Measurements from ENCODE around the gene CDIP1.

CDIP1 gene

DNA sequence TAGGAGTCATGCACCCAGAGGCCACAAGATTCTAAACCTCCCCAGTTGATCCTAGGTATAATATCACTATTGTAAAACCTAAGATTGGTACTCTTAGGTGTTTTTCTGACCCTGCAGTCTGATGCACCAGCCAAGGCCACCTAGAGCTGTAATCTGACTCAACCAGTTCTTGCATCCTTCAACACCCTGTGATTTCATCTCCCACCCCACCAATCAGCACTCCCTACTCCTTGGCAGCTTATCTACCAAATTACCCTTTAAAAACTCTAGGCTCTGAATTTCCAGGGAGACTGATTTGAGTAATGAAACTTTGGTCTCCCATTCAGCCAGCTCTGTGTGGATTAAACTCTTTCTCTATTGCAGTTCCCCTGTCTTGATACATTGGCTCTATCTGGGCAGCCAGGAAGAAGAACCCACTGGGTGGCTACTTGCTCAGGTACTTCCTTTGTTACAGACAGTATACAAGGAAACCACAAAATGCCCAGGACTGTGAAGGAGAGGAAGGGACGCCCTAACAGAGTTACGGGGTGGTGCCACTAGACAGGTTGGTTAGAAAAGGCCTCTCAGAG, 1.2 kb upstream of the CDIP1 start:
- no peak for DNase-seq (ENCODE audit: low read depth)

GRCh38 chr16:4537376-4538343, 913 bp downstream of the CDIP1 start:
- DNase-seq (ENCODE audit: low read depth): no peak

DNA sequence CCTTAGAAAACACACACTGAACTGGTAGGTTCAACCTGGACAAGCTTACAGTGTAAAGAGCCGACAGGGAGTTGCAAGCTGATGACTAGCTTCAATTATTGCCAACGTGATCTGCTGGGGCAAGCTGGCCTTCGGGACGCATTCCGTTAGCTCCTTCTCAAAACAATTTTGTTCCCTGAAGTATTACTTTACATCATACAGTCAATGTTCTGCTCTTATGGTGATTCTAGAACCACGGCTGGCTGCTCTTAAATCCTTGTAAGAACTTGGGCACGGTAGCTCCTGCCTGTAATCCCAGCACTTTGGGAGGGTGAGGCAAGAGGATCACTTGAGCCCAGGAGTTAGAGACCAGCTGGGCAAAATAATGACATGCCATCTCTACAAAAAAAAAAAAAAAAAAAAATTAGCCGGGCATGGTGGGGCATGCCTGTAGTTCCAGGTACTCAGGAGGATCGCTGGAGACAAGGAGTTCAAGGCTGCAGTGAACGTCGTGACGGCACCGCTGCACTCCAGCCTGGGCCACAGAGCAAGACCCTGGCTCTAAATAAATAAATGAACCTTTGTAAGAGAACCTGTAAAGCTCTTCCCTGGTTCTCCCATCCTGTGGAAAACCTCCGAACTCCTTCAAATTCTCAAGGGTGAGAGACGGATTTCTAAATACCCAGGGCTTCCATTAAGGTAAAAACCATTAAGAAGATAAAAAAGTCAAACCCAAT, 2.0 kb downstream of the CDIP1 start:
- no peak for DNase-seq (ENCODE audit: low read depth)

DNA sequence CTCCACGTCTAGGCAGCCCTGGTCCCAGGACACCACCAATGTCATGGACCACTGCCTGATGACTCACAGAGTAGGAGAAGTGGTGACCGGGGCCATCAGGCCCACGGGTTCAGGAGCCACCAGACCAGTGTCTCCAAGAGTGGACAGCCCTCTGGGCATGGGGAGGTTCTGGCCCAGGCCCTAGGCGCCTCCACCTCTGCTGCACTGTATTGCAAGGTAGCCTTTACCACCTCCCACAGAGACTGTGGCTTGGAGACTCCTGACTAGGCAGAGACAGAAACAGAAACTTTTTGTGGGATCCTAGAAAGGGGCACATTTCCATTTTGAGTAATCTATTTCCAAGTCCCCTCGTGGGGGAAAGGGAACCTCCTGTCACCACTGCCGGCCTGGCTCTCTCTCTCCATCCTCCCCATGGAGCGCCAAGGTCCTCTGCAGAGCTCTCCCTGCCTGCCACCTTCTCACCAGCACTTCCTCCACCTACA, 2.9 kb downstream of the CDIP1 start:
- DNase-seq (ENCODE audit: low read depth): no peak

- no peak for DNase-seq (ENCODE audit: low read depth)
Measured at GRCh38 chr16:4534151-4534790, 4.3 kb downstream of the CDIP1 start.

DNA sequence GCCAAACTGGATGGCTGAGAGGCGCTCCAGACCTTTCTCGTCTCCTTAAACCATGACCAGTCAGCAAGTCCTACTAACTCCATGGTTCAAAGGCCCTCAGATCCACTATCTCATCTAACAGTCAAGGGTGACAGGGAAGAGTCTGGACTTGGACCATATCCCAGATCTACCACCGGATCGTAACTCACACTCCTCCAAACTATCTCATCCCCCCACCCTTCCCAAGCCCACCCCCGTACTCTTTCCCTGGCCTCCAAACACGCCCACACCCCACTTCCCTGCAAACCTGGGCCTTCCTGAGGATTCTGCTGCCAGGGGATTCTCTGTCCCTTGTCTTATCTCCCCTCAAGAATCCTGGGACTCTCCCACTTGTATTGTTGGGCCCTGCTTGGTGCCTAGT, 5.1 kb downstream of the CDIP1 start:
- DNase-seq (ENCODE audit: low read depth): no peak

- DNase-seq (ENCODE audit: low read depth): no peak
Measured at GRCh38 chr16:4532238-4532637, 6.3 kb downstream of the CDIP1 start.

DNA sequence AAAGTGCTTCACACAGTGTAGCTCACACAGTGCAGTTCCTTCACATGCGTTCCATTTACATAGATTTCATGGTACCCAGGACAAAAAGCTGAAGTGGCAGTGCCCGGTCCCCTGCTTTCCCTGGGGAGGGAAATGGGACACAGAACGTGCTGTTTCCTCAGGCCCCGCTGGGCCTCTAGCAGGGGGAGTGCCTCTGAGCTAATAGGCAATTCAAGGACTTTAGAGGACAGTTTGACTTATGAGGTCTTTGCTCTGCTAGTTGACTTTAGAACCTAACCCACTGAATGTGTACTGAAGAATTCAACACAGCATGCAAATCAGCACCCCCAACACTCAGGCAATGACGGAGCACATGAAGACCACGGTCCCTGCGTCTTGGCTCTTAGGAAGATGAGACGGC, 6.8 kb downstream of the CDIP1 start:
- no peak for DNase-seq (ENCODE audit: low read depth)

GRCh38 chr16:4529085-4530060, 9.2 kb downstream of the CDIP1 start:
- no peak for DNase-seq (ENCODE audit: low read depth)

DNA sequence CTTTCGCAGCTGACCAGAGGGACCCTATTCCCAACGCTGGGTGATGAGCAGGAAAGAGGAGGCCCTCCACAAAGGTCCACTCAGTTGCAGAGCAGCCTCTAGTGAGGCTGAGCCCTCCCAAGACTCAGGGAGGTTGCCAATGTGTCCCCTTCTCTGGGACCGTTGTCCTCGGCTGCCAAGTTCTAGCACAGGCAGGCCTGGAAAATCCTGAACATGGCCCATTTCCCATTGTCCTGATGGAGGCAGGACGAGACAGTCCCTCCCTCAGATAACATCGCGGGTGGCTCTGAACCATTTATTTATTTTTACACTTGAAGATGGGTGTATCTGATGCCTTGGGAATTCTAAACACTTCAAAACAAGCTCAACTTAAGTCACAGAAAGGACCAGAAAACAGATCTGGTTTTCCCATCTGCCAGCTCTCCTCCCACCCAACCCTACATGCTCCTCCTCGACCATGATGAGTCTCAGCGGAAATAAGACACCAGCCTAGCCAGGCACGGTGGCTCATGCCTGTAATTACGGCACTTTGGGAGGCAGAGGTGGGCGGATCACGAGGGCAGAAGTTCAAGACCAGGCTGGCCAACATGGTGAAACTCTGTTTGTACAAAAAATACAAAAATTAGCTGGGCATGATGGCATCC, 12.8 kb downstream of the CDIP1 start:
- DNase-seq (ENCODE audit: low read depth): no peak

DNA sequence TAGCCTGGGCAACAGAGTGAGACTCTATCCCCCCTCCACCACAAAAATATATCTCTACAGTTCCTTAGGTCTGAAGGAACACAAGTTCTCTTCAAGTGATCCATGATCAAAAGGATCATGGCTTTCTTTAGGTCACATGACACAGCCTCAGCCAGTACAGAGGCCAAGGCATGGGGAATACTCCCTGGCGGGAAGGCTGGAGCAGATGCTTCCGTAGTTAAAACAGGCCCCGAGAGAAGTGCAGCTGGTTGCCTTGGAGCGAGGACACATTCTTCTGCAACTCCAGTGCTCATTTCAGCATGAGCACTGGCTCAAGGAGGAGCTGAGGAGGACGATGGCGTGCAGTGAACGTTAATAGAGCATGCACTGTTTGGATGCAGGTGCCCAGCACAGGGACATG, 13.5 kb downstream of the CDIP1 start:
- DNase-seq (ENCODE audit: low read depth): no peak

DNA sequence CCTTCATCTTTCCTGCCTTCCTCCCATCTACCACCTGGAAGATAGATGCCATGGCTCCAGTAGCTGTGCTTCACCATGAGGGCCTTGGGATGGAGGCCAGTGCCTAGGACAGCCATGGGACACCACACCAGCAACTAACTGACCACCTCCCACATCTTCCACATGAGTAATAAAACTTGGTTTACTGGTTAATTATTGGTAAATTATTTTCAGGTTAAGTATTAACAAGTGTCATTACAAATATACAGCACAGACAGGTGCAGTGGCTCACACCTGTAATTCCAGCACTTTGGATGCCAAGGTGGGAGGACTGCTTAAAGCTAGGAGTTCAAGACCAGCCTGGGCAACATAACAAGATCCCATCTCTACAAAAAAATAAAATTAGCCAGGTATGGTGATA, 14.0 kb downstream of the CDIP1 start:
- no peak for DNase-seq (ENCODE audit: low read depth)

DNA sequence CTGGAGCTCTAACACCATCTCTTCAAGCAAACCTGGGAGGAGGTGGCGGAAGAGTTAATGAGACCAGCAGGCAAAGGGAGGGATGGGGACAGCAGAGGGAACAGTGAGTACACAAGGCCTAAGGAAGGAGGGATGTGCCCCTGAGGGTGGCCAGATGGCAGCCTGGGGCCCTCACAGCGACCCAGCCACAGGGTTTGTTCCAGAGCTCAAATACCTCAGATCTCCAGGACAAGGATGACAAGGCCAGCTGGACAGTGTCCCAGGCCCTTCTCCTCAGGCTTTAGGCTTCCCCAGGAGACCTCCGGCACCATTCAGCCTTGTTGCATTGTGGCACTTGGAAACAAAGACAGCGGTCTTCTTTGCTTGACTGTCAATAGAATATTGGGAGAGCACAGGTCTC, 14.9 kb downstream of the CDIP1 start:
- DNase-seq (ENCODE audit: low read depth): no peak

DNA sequence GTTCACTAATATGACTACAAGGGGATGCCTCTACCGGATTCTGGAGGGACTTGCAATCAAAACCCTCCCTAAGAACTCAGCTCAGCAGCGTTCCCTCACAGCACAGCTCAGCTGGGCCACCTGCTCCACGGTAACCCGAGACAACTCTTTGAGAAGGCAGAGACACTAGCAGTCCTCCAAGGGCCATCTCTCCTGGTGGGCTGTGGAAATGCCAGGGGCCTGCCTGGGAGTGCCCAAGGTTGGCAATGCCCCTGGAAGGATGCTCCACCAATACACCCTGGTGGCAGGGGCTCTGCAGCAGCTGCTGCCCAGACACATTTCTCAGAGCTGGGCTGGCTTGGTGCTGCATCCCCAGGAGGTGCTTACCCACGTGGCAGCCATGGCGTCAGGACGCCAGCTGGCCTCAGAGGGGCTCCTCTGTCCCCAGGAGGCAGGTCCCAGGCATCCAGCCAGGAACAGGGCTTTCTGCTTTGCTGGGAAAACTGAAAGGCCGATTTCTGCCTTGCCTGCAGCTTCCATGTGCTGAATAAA, 16.5 kb downstream of the CDIP1 start:
- DNase-seq (ENCODE audit: low read depth): no peak

DNA sequence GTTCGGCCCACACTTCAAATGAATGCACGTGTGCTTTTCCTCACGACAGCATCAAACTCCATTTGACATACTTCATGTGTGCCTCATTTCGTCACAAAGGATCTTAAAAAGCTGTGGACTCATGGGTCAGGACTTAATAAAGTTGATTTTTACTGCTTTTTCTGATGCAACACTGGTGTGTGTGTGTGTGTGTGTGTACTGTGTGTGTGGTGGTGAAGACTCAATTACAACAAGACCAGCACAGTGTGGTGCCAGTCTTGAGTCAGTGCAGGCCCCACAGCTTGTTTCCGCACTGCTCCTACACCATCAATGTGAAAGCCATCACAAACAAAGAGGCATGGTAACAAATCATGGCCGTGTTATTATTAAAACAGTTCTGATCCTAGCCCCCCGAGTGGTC, 17.7 kb downstream of the CDIP1 start:
- no peak for DNase-seq (ENCODE audit: low read depth)

GRCh38 chr16:4519274-4520058, 19.1 kb downstream of the CDIP1 start:
- DNase-seq (ENCODE audit: low read depth): no peak

DNA sequence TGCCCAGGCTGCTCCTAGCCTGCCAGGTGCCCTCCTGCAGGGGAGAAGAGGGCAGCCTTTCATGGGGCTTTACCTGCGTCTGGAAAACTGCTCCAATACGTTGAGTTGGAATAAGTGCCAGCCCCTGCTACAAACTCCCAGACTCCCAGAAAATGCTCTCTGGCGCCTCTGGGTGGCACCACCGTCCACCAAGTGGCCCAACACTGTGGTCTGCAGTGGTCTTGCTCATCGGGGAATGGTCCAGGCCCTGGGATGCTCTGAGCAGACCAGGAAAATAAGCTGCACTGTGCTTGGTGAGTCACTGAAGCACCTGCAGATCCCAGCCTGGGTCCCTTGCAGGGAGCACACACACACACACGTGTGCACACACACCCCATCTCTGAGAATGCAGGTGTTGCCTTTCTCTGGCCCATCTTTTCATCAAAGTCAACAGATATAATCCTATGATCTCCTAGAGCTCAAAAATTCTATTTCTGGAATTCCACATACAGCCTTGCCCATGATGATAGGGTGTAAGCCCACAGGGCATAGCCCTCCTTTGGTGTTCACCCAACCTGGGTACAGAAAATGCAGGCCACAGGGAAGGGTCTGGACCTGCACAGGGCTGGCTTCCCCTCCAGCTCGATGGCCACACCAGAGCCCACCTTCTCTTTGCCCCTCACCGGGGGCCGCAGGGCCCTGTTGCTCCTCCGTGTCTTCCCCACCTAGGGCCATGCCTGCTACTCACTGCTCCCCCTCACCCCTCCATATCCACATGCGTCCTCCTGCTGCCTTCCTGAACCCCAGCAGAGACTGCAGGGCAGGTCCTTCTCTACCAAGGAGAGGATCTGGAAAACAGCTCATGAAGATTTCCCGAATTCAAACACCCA, 20.5 kb downstream of the CDIP1 start:
- no peak for DNase-seq (ENCODE audit: low read depth)

DNA sequence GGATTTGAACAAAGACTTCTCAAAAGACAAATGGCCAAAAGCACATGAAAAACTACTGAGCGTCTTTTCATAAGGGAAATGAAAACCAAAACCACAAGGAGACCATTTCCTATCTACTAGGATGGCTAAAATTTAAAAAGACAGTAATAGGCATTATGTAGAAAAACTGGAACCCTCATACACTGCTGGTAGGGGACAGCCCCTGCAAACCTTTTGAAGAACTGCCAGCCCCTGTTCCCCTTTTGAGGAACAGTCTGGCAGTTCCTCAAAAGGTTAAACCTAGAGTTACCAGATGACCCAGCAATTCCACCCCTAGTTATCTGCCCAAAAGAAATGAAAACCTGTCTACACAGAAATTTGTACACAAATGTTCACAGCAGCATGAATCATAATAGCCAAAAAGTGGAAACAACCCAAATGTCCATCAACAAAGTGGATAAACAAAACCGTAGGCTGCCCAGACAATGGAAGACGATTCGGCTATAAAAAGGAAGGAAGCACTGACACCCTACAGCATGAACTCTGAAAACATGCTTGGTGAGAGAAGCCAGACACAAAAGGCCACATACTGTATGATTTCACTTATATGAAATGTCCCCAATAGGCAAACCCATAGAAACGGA, 22.9 kb downstream of the CDIP1 start:
- DNase-seq (ENCODE audit: low read depth): no peak
